Activated naive CD4-positive, alpha-beta T cell treated with anti-CD3 and anti-CD28 coated beads, Interleukin-2, amount 10 ng/mL, durations not matched to agents 7 days and 5 days (primary cell): Measurements from ENCODE around the gene TYRO3.

Source experiments
- CTCF ChIA-PET: fragments of 350-600 bp; sonication (Branson Sonifier 250); formaldehyde crosslinking; loops from one replicate; lab custom pipeline; 2021; ENCODE audit warnings: antibody characterized with exemption; lab: Charles Lee
- DNase-seq: peaks from one replicate; pipeline ENCODE4 v3.0.0-alpha.2; 2020
- H3K27ac Mint-ChIP-seq: one replicate; pipeline ENCODE4 v1.8.0; 2021; ENCODE audit warnings: mild to moderate bottlenecking, moderate library complexity, mixed read lengths
- H3K27me3 Mint-ChIP-seq: one replicate; pipeline ENCODE4 v1.8.0; 2021; ENCODE audit warnings: mild to moderate bottlenecking, mixed read lengths
- H3K36me3 Mint-ChIP-seq: one replicate; pipeline ENCODE4 v1.8.0; 2021; ENCODE audit warnings: mixed read lengths
- H3K4me1 Mint-ChIP-seq: one replicate; pipeline ENCODE4 v1.8.0; 2021; ENCODE audit warnings: mixed read lengths
- H3K4me3 Mint-ChIP-seq: one replicate; pipeline ENCODE4 v1.8.0; 2021; ENCODE audit warnings: mild to moderate bottlenecking, moderate library complexity, mixed read lengths
- H3K9me3 Mint-ChIP-seq: one replicate; pipeline ENCODE4 v1.8.0; 2021; ENCODE audit warnings: mixed read lengths

Gene TYRO3

DNA sequence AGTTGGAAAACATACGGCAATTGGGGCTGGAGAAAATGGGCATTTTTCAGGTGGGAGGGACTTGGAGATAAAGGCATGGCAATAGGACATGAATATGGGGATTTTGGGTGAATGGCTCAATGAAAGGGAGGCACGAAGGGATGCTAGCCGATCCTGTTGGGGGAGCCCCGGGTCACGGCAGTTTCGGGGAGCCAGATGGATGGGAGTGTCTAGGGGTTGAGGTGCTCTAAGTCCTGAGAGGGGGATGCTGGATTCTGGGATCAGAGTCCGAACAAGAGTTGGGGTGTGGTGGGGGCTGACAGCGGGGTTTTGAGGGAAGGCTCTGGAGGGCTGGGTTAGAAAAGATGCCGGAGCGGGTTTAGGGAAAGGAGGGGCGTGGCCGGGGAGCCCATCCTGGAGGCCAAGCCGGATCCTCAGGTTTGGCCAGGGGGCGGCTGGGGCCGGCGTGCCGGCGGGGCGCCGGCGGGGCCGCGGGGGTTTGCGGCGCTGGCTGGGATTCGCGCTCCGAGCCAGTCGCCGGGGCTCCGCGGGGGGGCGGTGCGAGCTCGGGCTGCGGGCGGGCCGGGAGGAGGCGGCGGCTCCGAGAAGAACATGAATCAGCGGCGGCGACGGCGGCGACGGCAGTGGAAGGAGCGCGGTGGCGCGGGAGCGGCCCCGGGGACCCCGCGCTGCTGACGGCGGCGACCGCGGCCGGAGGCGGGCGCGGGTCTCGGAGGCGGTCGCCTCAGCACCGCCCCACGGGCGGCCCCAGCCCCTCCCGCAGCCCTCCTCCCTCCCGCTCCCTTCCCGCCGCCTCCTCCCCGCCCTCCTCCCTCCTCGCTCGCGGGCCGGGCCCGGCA, at the start of gene TYRO3:
Gene TYRO3, plus strand, starts transcription at position 813 of the 839 bp plus-strand sequence. CDS start 46 bp downstream, outside the sequence.
- Mint-ChIP-seq H3K27ac (peak within 1 kb of the TSS; percentile 86), H3K36me3 (peaks cover 2% of the 10 kb centered on the region), H3K27me3 (peaks cover 79% of the 10 kb centered on the region), H3K4me1 (peaks cover 29% of the 10 kb centered on the region), H3K9me3 (no peaks in the 10 kb centered on the region), H3K4me3 (peak within 1 kb of the TSS; percentile 84)
- CTCF ChIA-PET: interaction anchor here (0.7 to 2.1 kb wide), 9 partner anchors 10 to 504 kb away, joined by 3 to 8 read pairs (median 3); no protein-coding TSS in a partner anchor
- DNase-seq: peak; percentile 78

DNA sequence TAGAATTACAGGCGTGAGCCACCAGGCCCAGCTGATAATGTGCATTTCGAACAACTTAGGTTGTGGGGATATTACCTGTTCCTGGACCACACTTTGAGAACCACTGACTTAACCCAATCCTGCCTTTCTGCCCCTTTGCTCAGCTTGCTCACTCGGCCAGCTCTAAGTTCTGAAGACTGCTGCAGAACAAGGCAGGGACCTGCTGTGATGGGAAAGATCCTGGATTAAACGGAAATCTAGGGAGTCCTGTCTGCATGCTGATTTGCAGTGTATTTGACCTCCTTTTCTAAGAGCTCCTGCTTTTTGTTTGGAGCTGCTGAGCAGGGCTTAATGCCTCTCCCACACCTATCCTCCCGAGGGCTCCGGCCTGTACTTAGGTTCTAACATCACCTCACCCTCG, 48.3 kb upstream of the TYRO3 start:
- H3K36me3 Mint-ChIP-seq: no peaks in the 10 kb centered on the region
- no peak overlapping the region for H3K4me3 Mint-ChIP-seq
- no peaks in the 10 kb centered on the region for H3K9me3 Mint-ChIP-seq
- DNase-seq: no peak
- no peak overlapping the region for H3K27ac Mint-ChIP-seq
- peaks cover 84% of the 10 kb centered on the region for H3K27me3 Mint-ChIP-seq
- peaks cover 29% of the 10 kb centered on the region for H3K4me1 Mint-ChIP-seq
- CTCF ChIA-PET: interaction anchor here (0.7 to 0.8 kb wide), 2 partner anchors 9 to 47 kb away, joined by 3 read pairs; no protein-coding TSS in a partner anchor

DNA sequence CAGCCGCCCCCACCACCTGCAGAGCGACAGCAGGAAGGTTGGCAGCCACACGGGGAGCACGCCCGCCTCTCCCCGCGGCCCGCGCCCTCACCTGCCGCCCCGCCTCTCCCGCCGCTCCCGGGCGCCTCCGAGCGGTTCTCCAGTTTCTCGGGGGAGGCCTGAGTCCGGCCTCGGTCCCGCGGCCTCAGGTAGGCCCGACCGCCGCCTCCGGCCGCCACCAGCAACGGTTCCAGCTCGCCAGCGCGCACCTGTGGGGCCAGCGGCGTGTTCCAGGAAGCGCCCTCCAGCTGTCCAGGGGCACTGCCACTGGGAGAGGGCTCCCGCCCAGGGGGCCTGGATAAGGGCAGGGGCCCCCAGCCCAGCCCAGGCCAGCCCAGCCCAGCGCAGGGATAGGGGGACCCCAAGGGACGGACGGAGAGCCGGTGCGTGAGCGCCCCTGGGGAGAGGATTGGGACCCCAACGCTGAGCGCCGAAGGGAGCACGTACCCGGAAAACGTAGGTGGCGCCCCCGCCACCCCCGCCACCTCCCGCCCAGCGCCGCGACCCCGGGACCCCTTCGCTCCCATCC, 47.6 kb upstream of the TYRO3 start:
- CTCF ChIA-PET: no interaction called here
- Mint-ChIP-seq H3K27me3 (peaks cover 77% of the 10 kb centered on the region), H3K9me3 (no peaks in the 10 kb centered on the region), H3K36me3 (no peaks in the 10 kb centered on the region), H3K4me1 (peaks cover 29% of the 10 kb centered on the region), H3K4me3 (no peak overlapping the region), H3K27ac (no peak overlapping the region)
- DNase-seq: no peak

DNA sequence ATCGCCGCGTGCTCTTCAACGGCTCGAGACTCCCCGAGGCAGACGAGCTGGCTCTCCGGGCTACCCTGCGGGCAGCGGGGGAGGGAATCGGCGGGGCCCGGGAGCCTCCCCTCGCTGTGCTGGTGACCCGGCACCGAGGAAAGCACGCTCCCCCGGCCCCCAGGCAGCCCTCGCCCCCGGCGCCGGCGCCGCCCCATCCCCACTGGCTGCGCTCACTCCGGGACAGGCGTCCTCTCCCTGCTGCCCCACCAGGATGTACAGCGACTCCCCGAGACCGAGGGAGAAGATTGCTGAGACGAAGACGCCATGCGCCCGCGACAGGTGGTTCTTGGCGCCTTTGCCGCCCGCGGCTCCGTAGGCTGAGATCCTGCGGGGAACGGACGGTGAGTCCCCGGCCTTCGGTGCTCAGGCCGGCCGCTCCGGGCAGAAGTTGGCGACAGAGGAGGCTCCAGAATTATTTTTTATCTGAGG, 47.1 kb upstream of the TYRO3 start:
- Mint-ChIP-seq H3K27me3 (peaks cover 72% of the 10 kb centered on the region), H3K4me3 (peak overlapping the region; percentile 60), H3K4me1 (peaks cover 29% of the 10 kb centered on the region), H3K27ac (no peak overlapping the region), H3K9me3 (no peaks in the 10 kb centered on the region), H3K36me3 (no peaks in the 10 kb centered on the region)
- CTCF ChIA-PET: no interaction called here
- DNase-seq: peak; percentile 49

DNA sequence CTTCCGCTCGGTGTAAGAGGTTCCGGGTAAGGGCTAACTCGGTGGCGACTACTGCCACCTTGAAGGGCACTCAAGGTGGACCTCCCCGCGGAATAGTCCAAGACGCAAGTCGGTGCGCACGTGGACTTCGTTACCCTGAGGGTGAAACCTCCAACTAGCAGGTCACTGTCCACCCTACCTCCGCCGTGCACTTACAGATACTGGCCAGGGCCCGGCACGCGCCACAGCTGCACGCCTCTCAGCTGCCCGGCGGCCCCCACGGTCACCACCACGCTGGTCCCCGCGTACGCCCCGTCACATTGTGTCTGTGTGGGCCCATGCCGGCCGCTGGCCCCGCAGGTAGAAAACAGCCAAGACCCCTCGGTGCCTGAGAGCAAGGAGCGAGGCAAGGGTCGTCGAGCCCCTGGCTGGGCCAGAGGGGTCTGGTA, 46.5 kb upstream of the TYRO3 start:
- Mint-ChIP-seq H3K4me3 (peak overlapping the region; percentile 60), H3K4me1 (peaks cover 29% of the 10 kb centered on the region), H3K9me3 (no peaks in the 10 kb centered on the region), H3K27ac (no peak overlapping the region), H3K36me3 (no peaks in the 10 kb centered on the region), H3K27me3 (peaks cover 66% of the 10 kb centered on the region)
- no peak for DNase-seq
- CTCF ChIA-PET: no interaction called here

DNA sequence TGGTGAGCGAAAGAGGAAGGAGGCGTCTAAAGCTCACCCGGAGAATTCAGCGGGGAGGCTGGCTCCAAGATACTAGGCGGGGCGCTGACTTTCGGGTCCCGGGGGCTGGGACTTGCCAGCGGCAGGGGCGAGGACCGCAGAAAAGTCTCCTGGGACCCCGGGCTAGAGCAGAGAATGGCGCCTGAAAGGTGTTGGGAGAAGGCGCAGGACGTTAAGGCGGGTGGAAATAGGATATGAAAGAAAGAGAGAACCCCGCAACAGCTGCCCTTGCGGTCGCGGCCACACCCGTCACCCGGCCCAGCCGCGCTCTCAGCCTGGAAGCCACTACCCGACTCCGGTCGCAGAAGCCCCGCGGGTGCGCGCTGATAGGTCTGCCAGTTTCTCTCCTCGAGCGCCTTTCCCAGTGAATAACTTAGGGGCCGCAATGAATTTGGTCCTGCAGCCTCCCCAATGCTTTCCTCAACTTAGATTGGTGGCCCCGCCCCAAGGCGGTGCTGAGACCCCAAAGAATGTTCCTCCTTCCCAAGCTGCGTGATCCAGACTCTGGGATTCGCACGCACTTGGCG, 46.0 kb upstream of the TYRO3 start:
- CTCF ChIA-PET: no interaction called here
- Mint-ChIP-seq H3K27ac (peak overlapping the region; percentile 72), H3K27me3 (peaks cover 61% of the 10 kb centered on the region), H3K9me3 (no peaks in the 10 kb centered on the region), H3K4me3 (peak overlapping the region; percentile 60), H3K4me1 (peaks cover 29% of the 10 kb centered on the region), H3K36me3 (no peaks in the 10 kb centered on the region)
- peak; percentile 58 for DNase-seq

DNA sequence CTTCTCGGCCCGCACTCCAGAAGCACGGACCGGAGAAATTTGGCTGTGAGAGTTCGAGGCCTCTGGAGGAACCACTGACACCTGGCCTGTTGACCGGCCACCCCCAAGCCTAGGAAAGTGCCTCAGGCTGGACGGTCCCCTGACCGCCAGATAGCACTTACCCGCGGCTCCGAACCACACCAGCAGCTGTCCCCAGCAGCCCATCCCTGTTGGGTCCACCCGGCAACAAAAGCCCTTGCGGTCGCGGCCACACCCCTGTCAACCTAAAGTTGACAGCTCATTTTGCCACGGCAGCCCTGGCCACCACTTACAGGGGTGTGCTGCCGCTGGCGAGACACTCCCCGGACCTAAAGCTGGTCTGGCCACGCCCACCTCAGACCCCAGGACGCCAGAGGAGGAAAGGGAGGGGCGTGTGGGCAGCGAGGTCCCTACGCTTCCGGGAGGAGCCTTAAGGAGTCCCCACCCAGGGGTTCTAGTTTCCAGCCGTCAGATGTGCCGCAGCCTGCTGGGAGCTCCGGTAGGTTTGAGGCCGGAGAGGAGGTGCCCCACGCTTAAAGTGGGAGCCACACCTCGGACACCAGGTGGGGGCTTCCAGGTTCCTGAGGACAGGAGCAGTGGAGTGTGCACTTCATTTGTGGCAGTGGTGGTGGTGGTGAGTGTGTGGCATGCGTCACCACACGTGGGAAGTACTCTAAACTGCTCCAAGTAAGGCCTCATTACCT, 45.3 kb upstream of the TYRO3 start, which contains the start of gene LTK:
Gene LTK, minus strand, starts transcription at position 322 of the 722 bp plus-strand sequence. Its CDS starts 118 bp downstream, at position 204.
- Mint-ChIP-seq H3K9me3 (no peaks in the 10 kb centered on the region), H3K36me3 (no peaks in the 10 kb centered on the region), H3K4me3 (peak within 1 kb of the TSS; percentile 60), H3K4me1 (peaks cover 29% of the 10 kb centered on the region), H3K27ac (peak within 1 kb of the TSS; percentile 72), H3K27me3 (peaks cover 55% of the 10 kb centered on the region)
- peak; percentile 44 for DNase-seq
- CTCF ChIA-PET: no interaction called here

DNA sequence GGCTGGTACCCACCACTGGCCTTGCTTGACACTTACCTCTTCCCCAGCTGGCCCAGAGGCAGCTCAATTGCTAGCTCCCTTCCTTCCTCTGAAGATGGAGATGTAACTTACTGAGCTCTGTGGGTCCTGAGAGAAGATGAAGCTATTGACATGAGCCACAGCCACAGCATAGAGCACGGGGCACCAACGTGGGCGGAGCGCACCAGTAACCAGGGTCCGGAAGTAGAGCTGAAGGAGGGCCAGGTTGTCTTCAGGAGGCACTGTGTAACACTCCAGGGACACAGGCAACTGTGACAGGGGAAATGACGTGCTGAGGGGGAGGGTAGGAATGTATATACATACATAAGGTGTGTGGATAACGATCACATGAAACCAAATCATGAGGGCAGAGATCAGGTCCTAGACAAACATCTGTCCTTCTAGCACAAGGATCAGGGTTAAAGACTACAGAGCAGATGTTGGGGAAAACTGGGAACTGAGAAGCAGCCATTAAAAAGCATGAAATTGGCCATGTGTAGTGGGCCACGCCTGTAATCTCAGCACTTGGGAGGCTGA, 41.0 kb upstream of the TYRO3 start:
- peaks cover 15% of the 10 kb centered on the region for H3K27me3 Mint-ChIP-seq
- H3K27ac Mint-ChIP-seq: no peak overlapping the region
- H3K9me3 Mint-ChIP-seq: no peaks in the 10 kb centered on the region
- H3K4me1 Mint-ChIP-seq: peaks cover 19% of the 10 kb centered on the region
- H3K36me3 Mint-ChIP-seq: peaks cover 3% of the 10 kb centered on the region
- H3K4me3 Mint-ChIP-seq: no peak overlapping the region
- DNase-seq: no peak
- CTCF ChIA-PET: interaction anchor here (0.7 kb wide), 1 partner anchor 57 kb away, joined by 3 read pairs; no protein-coding TSS in a partner anchor

DNA sequence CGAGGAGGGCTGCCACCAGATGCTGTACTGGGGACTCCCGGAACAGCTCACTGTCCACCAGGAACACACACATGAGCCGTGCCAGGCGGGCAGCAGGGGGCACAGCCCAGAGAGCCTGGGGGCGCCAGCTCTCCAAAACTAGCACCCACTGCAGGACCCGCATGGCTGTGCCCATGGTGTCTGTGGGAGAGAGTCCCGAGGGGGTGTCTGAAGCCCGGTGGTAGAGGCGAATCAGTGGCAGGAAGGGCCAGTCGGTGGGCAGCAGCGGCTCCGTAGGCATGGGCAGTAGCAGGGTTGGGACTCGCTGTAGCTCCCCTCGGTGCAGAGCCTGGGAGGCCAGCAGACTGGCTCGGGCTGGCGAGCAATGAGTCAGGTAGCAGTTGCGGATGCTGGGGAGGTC, 38.4 kb upstream of the TYRO3 start:
- Mint-ChIP-seq H3K9me3 (no peaks in the 10 kb centered on the region), H3K36me3 (peaks cover 3% of the 10 kb centered on the region), H3K27me3 (no peaks in the 10 kb centered on the region), H3K4me3 (no peak overlapping the region), H3K4me1 (no peaks in the 10 kb centered on the region), H3K27ac (no peak overlapping the region)
- DNase-seq: no peak
- CTCF ChIA-PET: no interaction called here

DNA sequence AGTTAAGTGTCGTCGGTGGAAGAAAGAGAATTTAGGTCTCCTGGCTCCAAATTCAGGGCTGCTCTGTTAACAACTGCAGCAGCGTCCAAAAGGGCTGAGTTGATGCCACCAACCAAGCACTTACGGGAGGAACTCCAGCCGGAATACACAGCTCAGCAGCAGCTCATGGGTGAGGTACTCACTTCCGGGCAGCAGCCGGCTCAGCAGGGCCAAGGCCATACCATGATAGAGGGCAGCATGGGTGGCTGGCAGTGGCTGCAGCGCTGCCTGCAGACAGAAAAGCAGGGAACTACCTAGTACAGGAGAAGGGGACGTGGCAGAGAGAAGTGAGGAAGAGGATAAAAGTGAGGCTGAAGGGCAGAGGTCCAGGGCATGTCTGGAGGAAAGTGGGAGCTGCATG, 37.4 kb upstream of the TYRO3 start:
- Mint-ChIP-seq H3K4me3 (no peak overlapping the region), H3K27me3 (no peaks in the 10 kb centered on the region), H3K4me1 (no peaks in the 10 kb centered on the region), H3K36me3 (peaks cover 9% of the 10 kb centered on the region), H3K27ac (no peak overlapping the region), H3K9me3 (no peaks in the 10 kb centered on the region)
- CTCF ChIA-PET: no interaction called here
- no peak for DNase-seq

DNA sequence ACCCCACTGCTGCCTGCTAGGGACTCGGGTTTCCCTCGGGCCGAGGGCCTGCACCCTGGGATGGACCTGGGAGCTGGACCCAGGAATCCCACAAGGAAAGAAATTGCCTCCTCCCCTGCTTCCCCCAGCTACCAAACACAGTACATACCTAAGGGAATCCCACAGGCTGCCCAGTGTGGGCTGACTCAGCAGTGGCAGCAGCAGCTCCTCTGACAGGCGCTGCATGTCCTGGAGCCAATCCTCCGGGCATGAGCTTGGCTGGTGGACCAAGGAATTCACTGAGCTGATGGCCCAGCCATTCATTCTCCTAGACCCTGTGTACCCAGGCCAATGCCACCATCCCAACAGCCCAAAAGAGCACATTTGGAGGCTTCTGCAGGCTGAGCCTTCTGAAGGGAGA, 35.9 kb upstream of the TYRO3 start:
- no peaks in the 10 kb centered on the region for H3K4me1 Mint-ChIP-seq
- H3K27me3 Mint-ChIP-seq: no peaks in the 10 kb centered on the region
- no peak overlapping the region for H3K27ac Mint-ChIP-seq
- no peak for DNase-seq
- H3K4me3 Mint-ChIP-seq: no peak overlapping the region
- no peaks in the 10 kb centered on the region for H3K9me3 Mint-ChIP-seq
- CTCF ChIA-PET: no interaction called here
- peaks cover 14% of the 10 kb centered on the region for H3K36me3 Mint-ChIP-seq

DNA sequence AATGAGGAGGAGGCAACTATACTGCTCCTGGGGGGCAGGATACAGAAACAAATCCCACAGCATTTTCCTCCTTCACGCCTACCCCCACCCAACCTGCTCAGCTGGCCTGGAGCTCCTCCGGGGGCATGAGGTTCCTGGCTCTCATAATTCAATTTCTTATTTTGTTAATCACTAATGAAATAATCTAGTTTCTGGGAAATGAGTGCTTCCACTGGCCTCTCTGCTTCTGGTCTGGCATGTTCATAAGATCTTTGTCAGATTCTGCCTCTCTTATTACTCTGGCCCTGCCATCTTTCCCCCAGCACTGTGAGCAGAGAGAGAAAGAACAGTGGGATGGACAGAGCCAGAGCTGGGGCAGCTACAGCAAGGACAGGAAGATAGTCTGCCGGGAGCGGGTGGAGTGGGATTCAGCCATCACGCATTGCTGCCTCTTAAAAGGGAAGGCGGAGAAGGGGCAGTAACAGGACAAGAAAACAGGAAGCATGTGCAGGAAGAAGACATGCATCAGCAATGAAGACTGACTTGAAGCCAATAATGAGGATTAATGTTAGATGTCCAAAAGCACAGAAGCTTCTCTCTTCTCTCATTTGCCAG, 28.6 kb upstream of the TYRO3 start:
- no peaks in the 10 kb centered on the region for H3K4me1 Mint-ChIP-seq
- peaks cover 32% of the 10 kb centered on the region for H3K36me3 Mint-ChIP-seq
- H3K27me3 Mint-ChIP-seq: no peaks in the 10 kb centered on the region
- no peak overlapping the region for H3K4me3 Mint-ChIP-seq
- H3K9me3 Mint-ChIP-seq: no peaks in the 10 kb centered on the region
- CTCF ChIA-PET: interaction anchor here (0.5 to 0.6 kb wide), 2 partner anchors 11 to 224 kb away, joined by 3 read pairs; no protein-coding TSS in a partner anchor
- peak overlapping the region; percentile 53 for H3K27ac Mint-ChIP-seq
- DNase-seq: no peak

DNA sequence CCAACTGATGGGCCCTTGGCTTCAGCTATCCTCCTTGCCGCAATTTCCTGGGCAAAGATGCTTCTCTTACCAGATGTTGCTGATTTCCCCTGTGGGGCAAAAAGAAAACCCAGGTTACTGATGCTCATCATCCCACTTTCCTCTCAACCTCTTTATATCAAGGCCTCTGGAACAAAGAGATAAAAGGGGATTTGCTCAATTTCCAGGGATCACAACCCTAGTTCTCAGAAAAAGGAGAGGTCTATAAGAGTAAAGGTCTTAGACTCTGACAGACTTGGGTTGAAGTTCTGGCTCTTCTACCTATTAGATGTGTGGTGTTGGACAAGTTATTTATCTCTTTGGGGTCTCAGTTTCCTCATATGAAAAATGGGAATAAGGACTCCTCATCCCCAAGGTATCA, 23.5 kb upstream of the TYRO3 start:
- Mint-ChIP-seq H3K4me3 (no peak overlapping the region), H3K27ac (no peak overlapping the region), H3K27me3 (no peaks in the 10 kb centered on the region), H3K36me3 (peaks cover 29% of the 10 kb centered on the region), H3K4me1 (peaks cover 16% of the 10 kb centered on the region), H3K9me3 (no peaks in the 10 kb centered on the region)
- no peak for DNase-seq
- CTCF ChIA-PET: no interaction called here
